ENCODE measurements around the gene RBPJ.

DNA sequence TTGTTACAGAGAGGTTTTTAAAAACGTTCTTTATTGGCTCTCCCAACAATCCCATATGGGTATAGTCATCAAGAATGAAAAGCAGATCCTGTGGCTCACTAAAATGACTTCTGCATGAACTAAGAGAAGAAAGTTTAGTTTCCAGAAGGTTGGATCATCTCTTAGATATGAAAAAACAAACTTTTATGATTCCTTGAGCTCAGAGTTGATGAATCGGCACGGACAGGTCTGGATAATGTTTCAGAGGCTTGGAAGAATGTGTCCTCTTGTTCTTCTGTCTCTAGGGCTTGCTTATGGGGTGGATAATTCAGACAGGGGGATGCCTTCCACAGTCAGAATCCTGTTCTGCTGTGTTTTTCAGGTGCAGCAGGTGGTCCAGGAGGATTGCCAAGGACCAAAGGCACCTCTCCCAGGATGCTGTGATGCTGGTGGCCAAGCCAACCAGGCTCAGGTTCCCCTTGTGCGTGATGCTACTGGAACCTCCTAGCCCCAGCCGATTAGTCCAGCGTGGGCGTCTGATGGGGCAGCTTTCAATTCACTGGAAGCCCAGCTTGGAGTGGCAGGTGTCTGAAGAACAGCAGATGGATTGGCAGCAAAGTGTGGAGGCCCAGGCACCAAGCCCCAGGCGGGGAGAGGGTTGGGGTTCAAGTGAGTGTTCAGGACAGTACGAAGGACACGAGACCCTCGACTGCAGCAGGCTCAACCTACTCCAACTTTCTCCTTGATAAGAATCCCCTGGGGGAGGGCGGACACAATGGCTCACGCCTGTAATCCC is 139.1 kb downstream of the RBPJ start:
- TF ChIP-seq, protein P1, sequence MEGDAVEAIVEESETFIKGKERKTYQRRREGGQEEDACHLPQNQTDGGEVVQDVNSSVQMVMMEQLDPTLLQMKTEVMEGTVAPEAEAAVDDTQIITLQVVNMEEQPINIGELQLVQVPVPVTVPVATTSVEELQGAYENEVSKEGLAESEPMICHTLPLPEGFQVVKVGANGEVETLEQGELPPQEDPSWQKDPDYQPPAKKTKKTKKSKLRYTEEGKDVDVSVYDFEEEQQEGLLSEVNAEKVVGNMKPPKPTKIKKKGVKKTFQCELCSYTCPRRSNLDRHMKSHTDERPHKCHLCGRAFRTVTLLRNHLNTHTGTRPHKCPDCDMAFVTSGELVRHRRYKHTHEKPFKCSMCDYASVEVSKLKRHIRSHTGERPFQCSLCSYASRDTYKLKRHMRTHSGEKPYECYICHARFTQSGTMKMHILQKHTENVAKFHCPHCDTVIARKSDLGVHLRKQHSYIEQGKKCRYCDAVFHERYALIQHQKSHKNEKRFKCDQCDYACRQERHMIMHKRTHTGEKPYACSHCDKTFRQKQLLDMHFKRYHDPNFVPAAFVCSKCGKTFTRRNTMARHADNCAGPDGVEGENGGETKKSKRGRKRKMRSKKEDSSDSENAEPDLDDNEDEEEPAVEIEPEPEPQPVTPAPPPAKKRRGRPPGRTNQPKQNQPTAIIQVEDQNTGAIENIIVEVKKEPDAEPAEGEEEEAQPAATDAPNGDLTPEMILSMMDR (conservative IDR thresholded peaks at IDR 0.05 in 1 of 2, IDR thresholded peaks at IDR 0.05 in 1 of 2; ENCODE audit: low read depth in 1 of 2, low read length in 2 of 2): no peak
- TF ChIP-seq EZH2 (IDR thresholded peaks at IDR 0.05; ENCODE audit: low read length, missing control alignments): no peak
